ENCODE results near the gene RIT2. TPM values are rescaled to one million over a fixed set of nuclear protein-coding genes. Genes with fewer than 3 reads are reported as not detected.

The RIT2 gene
- not detected for total RNA-seq

- no peak for DNase-seq
- Histone ChIP-seq H3K4me3 (no peak within 1 kb of the TSS), H3K9me3 (no peaks in the 10 kb centered on the region), H3K27ac (no peak within 1 kb of the TSS), H3K4me1 (no peaks in the 10 kb centered on the region), H3K27me3 (no peaks in the 10 kb centered on the region), H3K36me3 (no peaks in the 10 kb centered on the region)
- no peak for TF ChIP-seq POLR2A (IDR thresholded peaks at IDR 0.05)
- no peak for TF ChIP-seq CTCF (IDR thresholded peaks at IDR 0.05)
These were observed at the start of gene RIT2 for GRCh38 chr18:43115076-43115921. TSS of gene RIT2 (minus strand) at chr18:43115685.

- TF ChIP-seq POLR2A (IDR thresholded peaks at IDR 0.05) (no peak), CTCF (IDR thresholded peaks at IDR 0.05) (no peak)
- H3K9me3 ChIP-seq = no peaks in the 10 kb centered on the region
These were observed 46.0 kb upstream of the RIT2 start for GRCh38 chr18:43161528-43161927.

GRCh38 chr18:43160509-43160908 lies 45.0 kb upstream of the RIT2 start:
- no peaks in the 10 kb centered on the region for H3K27me3 ChIP-seq
- H3K36me3 ChIP-seq = no peaks in the 10 kb centered on the region
- no peak for DNase-seq
- H3K4me1 ChIP-seq = no peaks in the 10 kb centered on the region
- TF ChIP-seq CTCF (IDR thresholded peaks at IDR 0.05) = no peak
- no peak for TF ChIP-seq POLR2A (IDR thresholded peaks at IDR 0.05)
- H3K9me3 ChIP-seq = no peaks in the 10 kb centered on the region
- H3K4me3 ChIP-seq = no peak overlapping the region
- no peak overlapping the region for H3K27ac ChIP-seq

More at GRCh38 chr18:43161528-43161927, 46.0 kb upstream of the RIT2 start:
- Histone ChIP-seq H3K27ac (no peak overlapping the region), H3K27me3 (no peaks in the 10 kb centered on the region), H3K4me3 (no peak overlapping the region), H3K4me1 (no peaks in the 10 kb centered on the region), H3K36me3 (no peaks in the 10 kb centered on the region)
- DNase-seq = no peak

- H3K36me3 ChIP-seq = no peaks in the 10 kb centered on the region
- H3K27ac ChIP-seq = no peak overlapping the region
- no peak overlapping the region for H3K4me3 ChIP-seq
- no peaks in the 10 kb centered on the region for H3K4me1 ChIP-seq
- no peaks in the 10 kb centered on the region for H3K9me3 ChIP-seq
- DNase-seq = no peak
- H3K27me3 ChIP-seq = no peaks in the 10 kb centered on the region
- TF ChIP-seq POLR2A (IDR thresholded peaks at IDR 0.05) (no peak), CTCF (IDR thresholded peaks at IDR 0.05) (no peak)
These were observed 44.4 kb upstream of the RIT2 start for GRCh38 chr18:43159926-43160325.

- no peak for DNase-seq
- no peak overlapping the region for H3K4me3 ChIP-seq
- no peaks in the 10 kb centered on the region for H3K9me3 ChIP-seq
- H3K27ac ChIP-seq = no peak overlapping the region
- H3K27me3 ChIP-seq = no peaks in the 10 kb centered on the region
- H3K36me3 ChIP-seq = no peaks in the 10 kb centered on the region
- H3K4me1 ChIP-seq = no peaks in the 10 kb centered on the region
- no peak for TF ChIP-seq POLR2A (IDR thresholded peaks at IDR 0.05)
- no peak for TF ChIP-seq CTCF (IDR thresholded peaks at IDR 0.05)
These were observed 43.7 kb upstream of the RIT2 start for GRCh38 chr18:43159086-43159770.

Data from Peyer's patch (tissue), 4 donors.